Colonic mucosa (tissue), 4 donors: ENCODE measurements around the gene SMIM29. TPM values are rescaled to one million over a fixed set of nuclear protein-coding genes. Genes with fewer than 3 reads are reported as not detected.
A peak's percentile ranks its signal among the peaks of the same experiment; 100 is the strongest.
"Not testable (repeated sequence)": the region's sequence is repeated elsewhere in the genome, so short reads cannot be mapped to it uniquely, and the experiment has no call there.

ENCODE experiments used
- DNase-seq: peaks from one replicate; pipeline ENCODE4 v3.0.0-alpha.2; 2020
- H3K27ac ChIP-seq: fragments of 200-600 bp; one replicate; pipeline ENCODE4 v1.8.0; 2021
- H3K27me3 ChIP-seq: fragments of 200-600 bp; one replicate; pipeline ENCODE4 v1.8.0; 2021
- H3K36me3 ChIP-seq: fragments of 200-600 bp; one replicate; pipeline ENCODE4 v1.8.0; 2021
- H3K4me1 ChIP-seq: fragments of 200-600 bp; one replicate; pipeline ENCODE4 v1.8.0; 2021; ENCODE audit warnings: mild to moderate bottlenecking
- H3K4me3 ChIP-seq: fragments of 200-600 bp; one replicate; pipeline ENCODE4 v1.8.0; 2021
- H3K9ac ChIP-seq, 2 donors: one replicate each; pipeline ENCODE4 v1.7.0; 2013; ENCODE audit warnings: control low read depth in 2 of 2, low read depth in 2 of 2, low read length in 2 of 2
- H3K9me3 ChIP-seq: fragments of 200-600 bp; one replicate; pipeline ENCODE4 v1.8.0; 2021
- CTCF ChIP-seq: fragments of 200-600 bp; IDR thresholded peaks from one replicate; pipeline ENCODE4 v1.8.0; 2022; ENCODE audit warnings: antibody characterized with exemption, mild to moderate bottlenecking
- intact Hi-C: fragments of 100-400 bp; cut with DNase I; formaldehyde crosslinking; loops from one replicate; pipeline ENCODE4 v1.14.1; 2022
- total RNA-seq, 2 donors: library from RNA; stranded (reverse); fragmentation: NEBNext Ultra II Directional in 1 of 2; extraction: Animal tissue kit (Norgen Biotek cat#: 25700) in 1 of 2; gene quantifications; one replicate each; pipeline ENCODE4 v1.2.1, GENCODE V29; 2021
- donor health status: healthy.
- donor health status: DM: no; HTN: no; CAD: no.
- donor health status: DM: no; HTN: no; CAD: no.

SMIM29 gene
- total RNA-seq, 2 donors from 2014 or later: 8.6 to 12.8 TPM

- Histone ChIP-seq H3K9ac (peak overlapping the region in 1 of 2 donors; percentile 5), H3K27me3 (no peaks in the 10 kb centered on the region), H3K27ac (no peak overlapping the region), H3K9me3 (no peaks in the 10 kb centered on the region), H3K4me3 (no peak overlapping the region), H3K36me3 (no peaks in the 10 kb centered on the region), H3K4me1 (no peaks in the 10 kb centered on the region)
- intact Hi-C loops: no loop called here
- no peak for TF ChIP-seq CTCF
- no peak for DNase-seq
These were observed 24.5 kb upstream of the SMIM29 start for GRCh38 chr6:34273242-34273805.

- no peaks in the 10 kb centered on the region for H3K9me3 ChIP-seq
- H3K27ac ChIP-seq: no peak overlapping the region
- H3K36me3 ChIP-seq: no peaks in the 10 kb centered on the region
- no peak overlapping the region for H3K9ac ChIP-seq
- TF ChIP-seq CTCF: no peak
- intact Hi-C loops: no loop called here
- H3K4me1 ChIP-seq: no peaks in the 10 kb centered on the region
- no peak for DNase-seq
- no peaks in the 10 kb centered on the region for H3K27me3 ChIP-seq
- H3K4me3 ChIP-seq: no peak overlapping the region
These were observed 23.5 kb upstream of the SMIM29 start for GRCh38 chr6:34272013-34272926.

DNA sequence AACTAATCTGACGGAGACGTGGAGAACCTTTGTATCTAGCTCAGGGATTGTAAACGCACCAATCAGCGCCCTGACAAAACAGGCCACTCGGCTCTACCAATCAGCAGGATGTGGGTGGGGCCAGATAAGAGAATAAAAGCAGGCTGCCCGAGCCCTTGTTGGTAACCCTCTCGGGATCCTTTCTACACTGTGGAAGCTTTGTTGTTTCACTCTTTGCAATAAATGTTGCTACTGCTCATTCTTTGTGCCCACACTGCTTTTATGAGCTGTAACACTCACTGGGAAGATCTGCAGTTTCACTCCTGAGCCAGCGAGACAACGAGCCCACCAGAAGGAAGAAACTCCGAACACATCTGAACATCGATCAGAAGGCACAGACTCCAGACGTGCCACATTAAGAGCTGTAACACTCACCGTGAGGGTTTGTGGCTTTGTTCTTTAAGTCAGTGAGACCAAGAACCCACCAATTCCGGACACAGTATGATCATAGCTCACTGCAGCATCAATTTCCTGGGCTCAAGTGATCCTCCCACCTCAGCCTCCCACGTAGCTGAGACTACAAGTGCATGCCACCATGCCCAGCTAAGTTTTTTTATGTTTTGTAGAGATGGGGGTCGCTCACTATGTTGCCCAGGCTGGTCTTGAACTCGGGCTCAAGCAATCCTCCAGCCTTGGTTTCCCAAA is 21.0 kb upstream of the SMIM29 start:
- DNase-seq, H3K9me3 ChIP-seq, H3K27me3 ChIP-seq, H3K4me1 ChIP-seq, H3K27ac ChIP-seq, H3K36me3 ChIP-seq, H3K9ac ChIP-seq, intact Hi-C loops, H3K4me3 ChIP-seq: not testable (repeated sequence)

DNA sequence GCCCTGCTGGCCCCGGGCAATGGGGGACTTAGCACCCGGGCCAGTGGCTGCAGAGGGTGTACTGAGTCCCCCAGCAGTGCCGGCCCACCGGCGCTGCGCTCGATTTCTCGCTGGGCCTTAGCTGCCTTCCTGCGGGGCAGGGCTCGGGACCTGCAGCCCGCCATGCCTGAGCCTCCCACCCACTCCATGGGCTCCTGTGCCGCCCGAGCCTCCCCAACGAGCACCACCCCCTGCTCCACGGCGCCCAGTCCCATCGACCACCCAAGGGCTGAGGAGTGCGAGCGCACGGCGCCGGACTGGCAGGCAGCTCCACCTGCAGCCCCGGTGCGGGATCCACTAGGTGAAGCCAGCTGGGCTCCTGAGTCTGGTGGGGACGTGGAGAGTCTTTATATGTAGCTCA is 20.3 kb upstream of the SMIM29 start:
- H3K9me3 ChIP-seq, H3K36me3 ChIP-seq, H3K9ac ChIP-seq, H3K4me3 ChIP-seq, H3K4me1 ChIP-seq, DNase-seq, H3K27ac ChIP-seq, H3K27me3 ChIP-seq, intact Hi-C loops: not testable (repeated sequence)

DNA sequence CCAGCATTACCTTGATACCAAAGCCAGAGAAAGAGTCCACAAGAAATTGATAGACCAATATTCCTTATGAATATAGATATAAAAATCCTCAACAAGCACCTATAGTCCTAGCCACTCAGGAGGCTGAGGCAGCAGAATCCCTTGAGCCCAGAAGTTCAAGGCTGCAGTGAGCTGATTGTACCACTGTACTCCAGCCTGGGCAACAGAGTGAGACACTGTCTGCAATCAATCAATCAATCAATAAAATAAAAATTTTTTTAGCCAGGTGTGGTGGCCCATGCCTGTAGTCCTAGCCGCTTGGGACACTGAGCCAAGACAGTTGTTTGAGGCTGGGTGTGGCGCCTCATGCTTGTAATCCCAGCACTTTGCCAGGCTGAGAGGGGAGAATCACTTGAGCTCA is 18.9 kb upstream of the SMIM29 start:
- no peaks in the 10 kb centered on the region for H3K27me3 ChIP-seq

DNA sequence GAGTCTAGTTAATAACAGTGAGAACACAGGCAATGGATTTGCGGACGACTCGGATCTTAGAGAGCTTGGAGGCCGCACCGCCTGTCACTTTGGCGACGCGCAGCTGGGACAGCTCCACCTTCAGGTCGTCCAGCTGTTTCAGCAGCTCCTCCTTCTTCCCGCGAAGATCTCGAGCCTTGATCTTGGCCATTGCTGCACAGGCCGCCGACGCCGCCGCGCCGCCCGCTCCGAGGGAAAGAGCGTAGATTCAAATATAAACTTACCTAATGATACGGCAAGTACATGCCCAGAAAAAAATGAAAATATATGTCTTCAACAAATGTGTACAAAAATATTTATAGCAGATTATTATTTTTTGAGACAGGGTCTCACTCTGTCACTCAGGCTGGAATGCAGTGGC is 14.7 kb upstream of the SMIM29 start:
- H3K36me3 ChIP-seq, H3K4me3 ChIP-seq, H3K9me3 ChIP-seq, H3K27ac ChIP-seq, intact Hi-C loops, DNase-seq, H3K27me3 ChIP-seq, H3K9ac ChIP-seq, H3K4me1 ChIP-seq: not testable (repeated sequence)

More for the DNA sequence above, 18.9 kb upstream of the SMIM29 start:
- intact Hi-C loops: no loop called here
- Histone ChIP-seq H3K4me1 (no peaks in the 10 kb centered on the region), H3K27ac (no peak overlapping the region), H3K9me3 (no peaks in the 10 kb centered on the region), H3K36me3 (no peaks in the 10 kb centered on the region), H3K9ac (no peak overlapping the region), H3K4me3 (no peak overlapping the region)
- no peak for TF ChIP-seq CTCF
- no peak for DNase-seq
